Heart left ventricle (tissue), 16 donors: ENCODE results near the gene DBR1. TPM values are rescaled to one million over a fixed set of nuclear protein-coding genes. Genes with fewer than 3 reads are reported as not detected.

Experiments
- ATAC-seq, 4 donors: fragments of 200-7000 bp; cut with Tn5 transposase; one replicate each; pipeline ENCODE4 v1.9.1; 2020 to 2022; ENCODE audit warnings: moderate library complexity in 4 of 4, mild to moderate bottlenecking in 3 of 4, moderate number of reproducible peaks in 1 of 4
- DNase-seq, 5 donors: peaks; one replicate each; pipeline ENCODE4 v3.0.0-alpha.2; 2020
- H3K27ac ChIP-seq, 12 donors: fragments of 200-600 bp; sonication (generic) in 4 of 12; one replicate each; pipeline versions ENCODE4 v1.5.0 to v1.8.0; 2016 to 2022; ENCODE audit warnings: mild to moderate bottlenecking in 2 of 12
- H3K27me3 ChIP-seq, 9 donors: fragments of 200-600 bp; sonication (generic) in 2 of 9; one replicate each; pipeline versions ENCODE4 v1.5.1 to v1.8.0; 2016 to 2022; ENCODE audit warnings: mild to moderate bottlenecking in 3 of 9
- H3K36me3 ChIP-seq, 9 donors: fragments of 200-600 bp; sonication (generic) in 2 of 9; one replicate each; pipeline versions ENCODE4 v1.5.0 to v1.8.0; 2018 to 2022; ENCODE audit warnings: mild to moderate bottlenecking in 2 of 9
- H3K4me1 ChIP-seq, 12 donors: fragments of 200-600 bp; sonication (generic) in 4 of 12; one replicate each; pipeline versions ENCODE4 v1.5.0 to v1.8.0; 2016 to 2022; ENCODE audit warnings: mild to moderate bottlenecking in 3 of 12
- H3K4me3 ChIP-seq, 12 donors: fragments of 200-600 bp; sonication (generic) in 4 of 12; one replicate each; pipeline versions ENCODE4 v1.5.0 to v1.8.0; 2017 to 2022; ENCODE audit warnings: mild to moderate bottlenecking in 9 of 12, moderate library complexity in 4 of 12
- H3K9me3 ChIP-seq, 12 donors: fragments of 200-600 bp; sonication (generic) in 4 of 12; one replicate each; pipeline versions ENCODE4 v1.5.0 to v1.8.0; 2016 to 2022; ENCODE audit warnings: mild to moderate bottlenecking in 1 of 12
- CTCF ChIP-seq, 12 donors: fragments of 200-600 bp; sonication (generic) in 4 of 12; IDR thresholded peaks; one replicate each; pipeline versions ENCODE4 v1.5.0 to v1.8.0; 2018 to 2022; ENCODE audit warnings: antibody characterized with exemption in 12 of 12, mild to moderate bottlenecking in 5 of 12
- POLR2A ChIP-seq, 2 donors: fragments of 450-650 bp; IDR thresholded peaks; one replicate each; pipeline ENCODE4 v1.6.1; 2017; ENCODE audit warnings: antibody characterized with exemption in 2 of 2, mild to moderate bottlenecking in 2 of 2, moderate library complexity in 2 of 2
- whole genome bisulfite sequencing, 4 donors: extraction: QIAGEN DNeasy Blood & Tissue Kit in 2 of 4; methylation state at CpG; one replicate each; pipeline versions ENCODE4 v1.1.5 to v1.1.7; 2013 to 2018; 5-methylcytosine and 5-hydroxymethylcytosine counted together
- intact Hi-C, 10 donors: fragments of 100-400 bp; cut with DNase I; formaldehyde crosslinking; loops; one replicate each; pipeline versions ENCODE4 v1.11.1 to v1.14.2; 2022
- polyA plus RNA-seq, 2 donors: library from polyadenylated mRNA; stranded (reverse); fragments of 200-250 nt; gene quantifications; one replicate each; pipeline ENCODE4 v1.2.3, GENCODE V29; 2013
- total RNA-seq, 9 donors: library from RNA; depleted of rRNA in 2 of 9; stranded (reverse); fragments of >200 nt in 2 of 9; fragmentation: NEBNext Ultra II Directional in 3 of 9; extraction: Animal tissue kit (Norgen Biotek cat#: 25700) in 3 of 9; gene quantifications; one replicate each; pipeline versions ENCODE4 v1.1.0 to v1.2.4, GENCODE V29; 2016 to 2023
- donor health status: ischemic (EF 13 %, LVEDD 7.1; RV severe dilation, severe dysfunction).
- donor health status: healthy with polysubstance abuse.
- donor health status: DM: no; HTN: yes; CAD: no.
- donor health status: DM: no; HTN: no; CAD: no.
- donor health status: ischemic (EF 25% LVEDD 6.9; RV normal size, moderate dysfunction).
- donor health status: ischemic (EF 25% LVEDD 5.7; RV mildly dilated, moderate dysfunction).
- donor health status: healthy.
- donor health status: DM: yes; HTN: yes; CAD: no.
- donor health status: ischemic (EF 35%, LVEDD 5.7; RV mildly dilated, moderate dysfunction).
- donor health status: nonischemic (EF 11% LVEDD 7.7; RV severe dilation, severe dysfunction).
- donor health status: DM: yes; HTN: yes; CAD: no.
- donor health status: PGD.
- donor health status: ischemic (EF 29% LVEDD 5.4; RV normal size, mild dysfunction).
- donor health status: nonischemic (EF 23%, LVEDD 6.1; RV moderate dilation, normal function).

The DBR1 gene
- total and polyA plus RNA-seq, 11 donors = 3.2 to 11.0 (median 7.9) TPM

DNA sequence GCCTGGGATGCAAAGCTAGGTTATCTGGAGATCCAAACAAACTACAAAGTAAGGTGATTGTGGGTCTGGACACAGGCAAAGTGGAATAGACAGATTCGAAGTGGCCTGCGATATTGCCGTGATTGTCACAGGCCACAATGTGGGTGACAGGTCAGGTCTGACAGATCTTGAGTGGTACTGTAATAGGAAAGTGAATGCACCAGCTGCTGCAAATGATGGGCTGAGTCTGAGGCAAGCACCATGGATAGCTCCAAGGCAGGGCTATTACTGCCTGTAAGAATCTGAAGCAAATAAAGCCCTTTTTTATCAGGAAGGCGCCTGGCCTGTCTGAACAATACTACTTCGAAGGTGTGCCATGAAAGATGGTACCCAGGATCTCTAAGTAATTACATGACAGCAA, 22.3 kb upstream of the DBR1 start:
- no peak overlapping the region for H3K4me3 ChIP-seq
- no peak overlapping the region for H3K27ac ChIP-seq
- peaks cover 0 to 29% (median 15%) of the 10 kb centered on the region in 12 donors for H3K4me1 ChIP-seq
- TF ChIP-seq CTCF (IDR thresholded peaks at IDR 0.05) (no peak), POLR2A (IDR thresholded peaks at IDR 0.05) (no peak)
- peak in 2 of 5 donors; percentile 28 to 29 for DNase-seq
- no peaks in the 10 kb centered on the region for H3K27me3 ChIP-seq
- intact Hi-C loops = loop anchor here in 1 of 10 donors (10.0 kb wide), 1 partner anchor 128 kb away; the partner anchor contains the start of gene NME9
- whole genome bisulfite sequencing, 4 donors = 46 to 61% (median 53%) methylated on average over 5 of the region's 5 CpGs
- H3K9me3 ChIP-seq = no peaks in the 10 kb centered on the region
- peak; percentile 51 to 87 (median 70) for ATAC-seq
- H3K36me3 ChIP-seq = peaks cover 0 to 14% (median 0%) of the 10 kb centered on the region in 9 donors

DNA sequence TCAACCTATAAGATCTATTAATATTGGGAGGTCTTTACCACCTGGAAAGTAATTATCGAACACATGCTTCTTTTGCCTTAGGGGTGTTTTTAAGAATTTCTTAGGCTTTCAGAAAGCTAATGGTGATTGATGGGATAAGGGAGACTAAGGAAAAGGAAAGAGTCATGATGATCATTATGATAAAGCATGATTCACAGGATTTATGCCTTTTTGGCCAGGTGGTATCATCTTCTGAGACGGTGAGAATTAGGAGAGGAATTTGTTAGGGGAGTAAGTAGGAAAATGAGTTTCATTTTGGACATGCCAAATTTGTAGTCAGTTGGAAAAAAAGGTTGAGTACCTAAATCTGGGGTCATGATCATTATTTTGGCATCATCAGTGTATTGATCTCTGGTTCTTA, 21.3 kb upstream of the DBR1 start:
- DNase-seq (no peak), ATAC-seq (no peak)
- no peak overlapping the region for H3K4me3 ChIP-seq
- TF ChIP-seq POLR2A (IDR thresholded peaks at IDR 0.05) (no peak), CTCF (IDR thresholded peaks at IDR 0.05) (no peak)
- peaks cover 0 to 14% (median 0%) of the 10 kb centered on the region in 9 donors for H3K36me3 ChIP-seq
- no peak overlapping the region for H3K27ac ChIP-seq
- H3K9me3 ChIP-seq = no peaks in the 10 kb centered on the region
- H3K27me3 ChIP-seq = no peaks in the 10 kb centered on the region
- intact Hi-C loops = loop anchor here in 1 of 10 donors (10.0 kb wide), 1 partner anchor 129 kb away; the partner anchor contains the start of gene NME9
- 92 to 96% (median 94%) methylated on average over 2 of the region's 2 CpGs for WGBS, 4 donors
- peaks cover 0 to 29% (median 15%) of the 10 kb centered on the region in 12 donors for H3K4me1 ChIP-seq

- WGBS, 4 donors = 53 to 72% (median 69%) methylated on average over 2 of the region's 2 CpGs
- DNase-seq (no peak), ATAC-seq (peak in 1 of 4 donors; percentile 30)
- TF ChIP-seq CTCF (IDR thresholded peaks at IDR 0.05) = no peak
- TF ChIP-seq POLR2A (IDR thresholded peaks at IDR 0.05) = no peak
- no peak overlapping the region for H3K4me3 ChIP-seq
- H3K36me3 ChIP-seq = peaks cover 0 to 19% (median 5%) of the 10 kb centered on the region in 9 donors
- no peaks in the 10 kb centered on the region for H3K9me3 ChIP-seq
- intact Hi-C loops = loop anchor here in 1 of 10 donors (10.0 kb wide), 1 partner anchor 129 kb away; the partner anchor contains the start of gene NME9
- H3K27ac ChIP-seq = no peak overlapping the region
- no peaks in the 10 kb centered on the region for H3K27me3 ChIP-seq
- peaks cover 0 to 29% (median 16%) of the 10 kb centered on the region in 12 donors for H3K4me1 ChIP-seq
Measured at GRCh38 chr3:138195481-138195880, 20.8 kb upstream of the DBR1 start.

DNA sequence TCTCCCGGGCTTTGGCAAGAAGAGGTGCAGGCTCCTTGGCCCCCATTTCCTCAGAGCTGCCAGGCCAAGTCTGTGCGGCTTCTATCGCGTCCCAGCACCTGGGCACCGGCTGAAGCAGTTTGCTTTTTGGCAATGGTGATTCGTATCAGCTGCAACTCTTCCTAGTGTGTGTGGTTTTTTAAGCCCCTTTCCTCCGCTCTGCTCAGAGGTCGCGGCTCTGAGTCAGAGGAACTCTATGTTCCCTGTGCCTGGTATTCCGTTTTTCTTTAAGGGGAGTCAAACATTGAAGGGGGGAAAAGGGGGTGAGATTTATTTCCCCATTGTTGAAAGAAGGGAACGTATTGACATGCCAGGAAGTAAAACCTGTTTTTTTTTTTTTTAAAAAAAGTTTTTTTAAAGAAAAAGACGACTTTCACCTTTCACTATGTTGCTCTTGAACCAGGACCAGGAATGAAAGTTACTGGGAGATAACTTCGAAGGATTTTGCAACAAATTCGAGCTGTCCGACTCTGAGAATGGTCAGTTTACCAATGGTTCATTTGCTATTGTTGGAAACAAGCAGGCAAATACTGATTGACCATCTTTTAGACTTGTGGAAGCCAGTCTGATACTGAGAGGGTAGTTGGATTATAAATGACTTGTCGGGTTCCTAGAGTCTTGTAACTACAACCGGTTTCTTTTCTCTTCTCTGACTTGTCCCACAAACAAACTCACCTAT, 13.5 kb upstream of the DBR1 start:
- Histone ChIP-seq H3K27ac (peak overlapping the region; percentile 83 to 99 (median 93)), H3K9me3 (no peaks in the 10 kb centered on the region), H3K4me3 (peak overlapping the region; percentile 62 to 96 (median 78)), H3K36me3 (peaks cover 0 to 20% (median 8%) of the 10 kb centered on the region in 9 donors), H3K4me1 (peaks cover 0 to 36% (median 24%) of the 10 kb centered on the region in 12 donors), H3K27me3 (peaks cover 0 to 7% (median 0%) of the 10 kb centered on the region in 9 donors)
- 5 to 8% (median 6%) methylated on average over 17 of the region's 17 CpGs for WGBS, 4 donors
- ATAC-seq = peak; percentile 10 to 72 (median 44)
- intact Hi-C loops = loop anchor here in 2 of 10 donors (5.0 to 10.0 kb wide), 2 partner anchors 71 to 237 kb away; partner anchors contain the start of gene DZIP1L (in 1 of the 2)
- DNase-seq = no peak
- TF ChIP-seq CTCF (IDR thresholded peaks at IDR 0.05) (no peak), POLR2A (IDR thresholded peaks at IDR 0.05) (no peak)
